Measurements from ENCODE around the gene RFLNA. TPM values are rescaled to one million over a fixed set of nuclear protein-coding genes. Genes with fewer than 3 reads are reported as not detected.

RFLNA gene
- total RNA-seq, 1 donor from 2014 or later = 1.4 TPM

DNA sequence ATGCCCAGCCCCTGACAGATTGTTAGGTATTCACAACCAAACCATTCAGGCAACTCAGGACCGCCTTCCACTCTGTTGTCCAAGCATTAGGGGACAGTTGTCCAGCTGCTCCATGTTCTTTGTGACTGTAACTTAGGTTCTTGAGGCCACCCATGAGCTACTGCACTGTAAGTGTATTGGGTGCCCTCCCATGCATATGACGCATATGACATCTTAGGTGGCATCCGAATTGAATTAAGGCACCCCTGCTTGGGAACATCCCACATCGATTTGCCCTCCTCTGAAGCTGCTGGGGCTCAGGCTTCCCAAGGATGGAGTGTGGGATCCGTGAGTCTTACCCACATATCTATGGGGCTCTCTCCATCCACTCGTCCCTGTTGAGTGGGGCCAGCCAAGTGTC is 17.7 kb downstream of the RFLNA start:
- Histone ChIP-seq H3K36me3 (no peaks in the 10 kb centered on the region), H3K9ac (no peak overlapping the region), H3K4me1 (no peaks in the 10 kb centered on the region), H2AFZ (replicated peaks) (no peak overlapping the region), H4K20me1 (ENCODE audit: low read depth) (no peaks in the 10 kb centered on the region), H3K9me3 (ENCODE audit: low read depth) (no peaks in the 10 kb centered on the region), H3K27me3 (no peaks in the 10 kb centered on the region), H3F3A (ENCODE audit: low read depth) (no peaks in the 10 kb centered on the region), H3K79me2 (ENCODE audit: low read depth) (no peaks in the 10 kb centered on the region), H3K4me3 (no peak overlapping the region), H3K27ac (no peak overlapping the region), H3K4me2 (no peak overlapping the region)
- TF ChIP-seq EZH2 (IDR thresholded peaks at IDR 0.05) (no peak), EZH2phosphoT487 (IDR thresholded peaks at IDR 0.05) (no peak)
- TF ChIP-seq, protein P1, sequence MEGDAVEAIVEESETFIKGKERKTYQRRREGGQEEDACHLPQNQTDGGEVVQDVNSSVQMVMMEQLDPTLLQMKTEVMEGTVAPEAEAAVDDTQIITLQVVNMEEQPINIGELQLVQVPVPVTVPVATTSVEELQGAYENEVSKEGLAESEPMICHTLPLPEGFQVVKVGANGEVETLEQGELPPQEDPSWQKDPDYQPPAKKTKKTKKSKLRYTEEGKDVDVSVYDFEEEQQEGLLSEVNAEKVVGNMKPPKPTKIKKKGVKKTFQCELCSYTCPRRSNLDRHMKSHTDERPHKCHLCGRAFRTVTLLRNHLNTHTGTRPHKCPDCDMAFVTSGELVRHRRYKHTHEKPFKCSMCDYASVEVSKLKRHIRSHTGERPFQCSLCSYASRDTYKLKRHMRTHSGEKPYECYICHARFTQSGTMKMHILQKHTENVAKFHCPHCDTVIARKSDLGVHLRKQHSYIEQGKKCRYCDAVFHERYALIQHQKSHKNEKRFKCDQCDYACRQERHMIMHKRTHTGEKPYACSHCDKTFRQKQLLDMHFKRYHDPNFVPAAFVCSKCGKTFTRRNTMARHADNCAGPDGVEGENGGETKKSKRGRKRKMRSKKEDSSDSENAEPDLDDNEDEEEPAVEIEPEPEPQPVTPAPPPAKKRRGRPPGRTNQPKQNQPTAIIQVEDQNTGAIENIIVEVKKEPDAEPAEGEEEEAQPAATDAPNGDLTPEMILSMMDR (IDR thresholded peaks at IDR 0.05) = no peak
- peaks cover 2% of the 10 kb centered on the region for H3K9me3 Mint-ChIP-seq
- H3K4me3 Mint-ChIP-seq = no peak overlapping the region
- peak overlapping the region; percentile 29 for H3K27ac Mint-ChIP-seq
- H3K36me3 Mint-ChIP-seq = peaks cover 3% of the 10 kb centered on the region
- peaks cover 5% of the 10 kb centered on the region for H3K27me3 Mint-ChIP-seq (ENCODE audit: insufficient read depth, low read depth)
- peaks cover 18% of the 10 kb centered on the region for H3K4me1 Mint-ChIP-seq
- DNase-seq (ENCODE audit: low spot score) = no peak

DNA sequence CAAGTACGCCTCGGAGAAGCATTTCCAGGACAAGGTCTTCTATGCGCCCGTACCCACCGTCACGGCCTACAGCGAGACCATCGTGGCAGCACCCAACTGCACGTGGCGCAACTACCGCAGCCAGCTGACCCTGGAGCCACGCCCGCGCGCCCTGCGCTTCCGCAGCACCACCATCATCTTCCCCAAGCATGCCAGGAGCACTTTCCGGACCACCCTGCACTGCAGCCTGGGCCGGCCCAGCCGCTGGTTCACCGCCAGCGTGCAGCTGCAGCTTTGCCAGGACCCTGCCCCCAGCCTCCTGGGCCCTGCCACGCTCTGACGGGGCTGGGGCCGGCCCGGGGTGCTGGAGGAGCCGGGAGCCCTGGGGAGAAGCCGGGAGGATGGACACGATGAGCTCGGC is 19.3 kb downstream of the RFLNA start:
- no peaks in the 10 kb centered on the region for H3K79me2 ChIP-seq (ENCODE audit: low read depth)
- H3K27me3 Mint-ChIP-seq (ENCODE audit: insufficient read depth, low read depth) = peaks cover 5% of the 10 kb centered on the region
- peaks cover 12% of the 10 kb centered on the region for H3K4me1 ChIP-seq
- DNase-seq (ENCODE audit: low spot score) = no peak
- no peak overlapping the region for H3K27ac Mint-ChIP-seq
- H3K9me3 ChIP-seq (ENCODE audit: low read depth) = no peaks in the 10 kb centered on the region
- H3K27me3 ChIP-seq = no peaks in the 10 kb centered on the region
- no peak overlapping the region for H3K4me2 ChIP-seq
- H3K4me3 Mint-ChIP-seq = no peak overlapping the region
- no peak overlapping the region for H3K4me3 ChIP-seq
- no peaks in the 10 kb centered on the region for H3K36me3 ChIP-seq
- no peak overlapping the region for H3K27ac ChIP-seq
- no peak overlapping the region for H2AFZ ChIP-seq (replicated peaks)
- peaks cover 33% of the 10 kb centered on the region for H3K4me1 Mint-ChIP-seq
- H3K9me3 Mint-ChIP-seq = peaks cover 2% of the 10 kb centered on the region
- H3K9ac ChIP-seq = no peak overlapping the region
- TF ChIP-seq, protein P1 (IDR thresholded peaks at IDR 0.05) = no peak
- TF ChIP-seq EZH2 (IDR thresholded peaks at IDR 0.05) (no peak), EZH2phosphoT487 (IDR thresholded peaks at IDR 0.05) (no peak)
- H3K36me3 Mint-ChIP-seq = peaks cover 3% of the 10 kb centered on the region
- H4K20me1 ChIP-seq (ENCODE audit: low read depth) = no peaks in the 10 kb centered on the region
- no peaks in the 10 kb centered on the region for H3F3A ChIP-seq (ENCODE audit: low read depth)

DNA sequence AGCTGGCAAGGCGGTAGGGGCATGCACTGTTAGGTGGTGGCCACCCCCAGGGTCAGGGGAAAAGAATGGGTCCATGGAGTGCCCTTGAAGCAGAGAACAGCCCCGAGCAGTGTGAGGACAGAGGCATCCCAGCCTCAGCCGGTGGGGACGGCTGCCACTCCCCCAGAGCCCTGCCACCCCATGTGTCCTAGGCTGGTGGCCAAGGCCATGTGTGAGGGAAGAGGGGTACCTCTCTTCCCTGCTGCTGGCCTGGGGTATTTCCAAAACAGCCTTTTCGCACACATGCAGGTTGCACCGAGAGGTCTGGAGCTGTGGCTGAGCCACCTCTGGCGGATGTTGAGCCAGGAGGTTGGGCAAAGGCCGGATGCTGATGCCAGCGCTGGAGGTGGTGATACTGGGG is 19.9 kb downstream of the RFLNA start:
- no peaks in the 10 kb centered on the region for H3K9me3 ChIP-seq (ENCODE audit: low read depth)
- H3K27me3 ChIP-seq = no peaks in the 10 kb centered on the region
- no peaks in the 10 kb centered on the region for H4K20me1 ChIP-seq (ENCODE audit: low read depth)
- Mint-ChIP-seq H3K4me1 (peaks cover 35% of the 10 kb centered on the region), H3K36me3 (peaks cover 3% of the 10 kb centered on the region), H3K4me3 (no peak overlapping the region), H3K27me3 (ENCODE audit: insufficient read depth, low read depth) (peaks cover 5% of the 10 kb centered on the region), H3K9me3 (peaks cover 6% of the 10 kb centered on the region), H3K27ac (no peak overlapping the region)
- no peaks in the 10 kb centered on the region for H3F3A ChIP-seq (ENCODE audit: low read depth)
- H3K4me2 ChIP-seq = no peak overlapping the region
- no peak for DNase-seq (ENCODE audit: low spot score)
- no peak overlapping the region for H3K27ac ChIP-seq
- no peaks in the 10 kb centered on the region for H3K36me3 ChIP-seq
- TF ChIP-seq, protein P1 (IDR thresholded peaks at IDR 0.05) = no peak
- TF ChIP-seq EZH2phosphoT487 (IDR thresholded peaks at IDR 0.05) (no peak), EZH2 (IDR thresholded peaks at IDR 0.05) (no peak)
- H3K4me3 ChIP-seq = no peak overlapping the region
- H3K79me2 ChIP-seq (ENCODE audit: low read depth) = no peaks in the 10 kb centered on the region
- H3K9ac ChIP-seq = no peak overlapping the region
- peaks cover 12% of the 10 kb centered on the region for H3K4me1 ChIP-seq
- no peak overlapping the region for H2AFZ ChIP-seq (replicated peaks)
